Fibroblast of mammary gland (primary cell): ENCODE data around the gene GADD45G.

Experiments used
- DNase-seq: peaks from one replicate; pipeline ENCODE4 v3.0.0-alpha.2; 2010; ENCODE audit warnings: low read depth
- H3K4me3 ChIP-seq: 2 replicates; pipeline ENCODE4 v1.5.1; 2011; ENCODE audit warnings: low read depth, mild to moderate bottlenecking, low read length, moderate library complexity; ENCODE audit not compliant: control insufficient read depth
- CTCF ChIP-seq: conservative IDR thresholded peaks from 2 replicates; pipeline ENCODE4 v1.5.1; 2011; ENCODE audit warnings: low read depth, low read length, inconsistent platforms; ENCODE audit not compliant: control insufficient read depth, insufficient read depth

GADD45G gene

GRCh38 chr9:89579741-89580385 lies 24.9 kb upstream of the GADD45G start:
- no peak for TF ChIP-seq CTCF
- DNase-seq: no peak

GRCh38 chr9:89586311-89586710 lies 18.5 kb upstream of the GADD45G start:
- no peak for DNase-seq
- H3K4me3 ChIP-seq: no peak overlapping the region
- TF ChIP-seq CTCF: no peak

More at GRCh38 chr9:89579741-89580385, 24.9 kb upstream of the GADD45G start:
- H3K4me3 ChIP-seq: no peak overlapping the region

- no peak overlapping the region for H3K4me3 ChIP-seq
- no peak for DNase-seq
- no peak for TF ChIP-seq CTCF
These were observed 16.4 kb upstream of the GADD45G start for GRCh38 chr9:89588271-89588879.

GRCh38 chr9:89590415-89590814 lies 14.4 kb upstream of the GADD45G start:
- no peak for DNase-seq
- TF ChIP-seq CTCF: no peak
- no peak overlapping the region for H3K4me3 ChIP-seq

GRCh38 chr9:89591274-89592212 lies 13.3 kb upstream of the GADD45G start:
- no peak overlapping the region for H3K4me3 ChIP-seq
- no peak for DNase-seq
- TF ChIP-seq CTCF: no peak

- no peak overlapping the region for H3K4me3 ChIP-seq
- no peak for TF ChIP-seq CTCF
- DNase-seq: no peak
These were observed 12.5 kb upstream of the GADD45G start for GRCh38 chr9:89592213-89592815.
